MCF 10A (cell line): Measurements from ENCODE around the gene STXBP6. TPM values are rescaled to one million over a fixed set of nuclear protein-coding genes. Genes with fewer than 3 reads are reported as not detected.

ENCODE experiments used
- BruUV-seq: library from RNA; stranded (reverse); fragments of 400-500 nt; replicated peaks from 2 replicates; lab custom pipeline; 2021; lab: Mats Ljungman, UMichigan
- CTCF ChIA-PET: fragments of 300-600 bp; sonication (Branson Sonifier 250); formaldehyde crosslinking; extraction: SDS; loops from one replicate; lab custom pipeline; 2021; ENCODE audit warnings: antibody characterized with exemption, inconsistent platforms; lab: Yijun Ruan, JAX
- POLR2A ChIA-PET: fragments of 300-600, 350-650 bp; sonication (Branson Sonifier 250); formaldehyde crosslinking; extraction: SDS; loops from one replicate; lab custom pipeline; 2020; ENCODE audit warnings: antibody characterized with exemption, inconsistent platforms; lab: Yijun Ruan, JAX
- DNase-seq: peaks from one replicate; pipeline ENCODE4 v3.0.0-alpha.2; 2018; ENCODE audit not compliant: unreplicated experiment
- H3K27ac Mint-ChIP-seq: one replicate; pipeline ENCODE4 v1.8.0; 2022; ENCODE audit warnings: mild to moderate bottlenecking, low read depth, mixed read lengths; ENCODE audit not compliant: unreplicated experiment
- H3K27me3 Mint-ChIP-seq: one replicate; pipeline ENCODE4 v1.8.0; 2022; ENCODE audit warnings: mixed read lengths; ENCODE audit not compliant: insufficient read depth, unreplicated experiment
- H3K36me3 Mint-ChIP-seq: one replicate; pipeline ENCODE4 v1.8.0; 2022; ENCODE audit warnings: mild to moderate bottlenecking, moderate library complexity, mixed read lengths; ENCODE audit not compliant: insufficient read depth, unreplicated experiment
- H3K4me1 Mint-ChIP-seq: one replicate; pipeline ENCODE4 v1.8.0; 2022; ENCODE audit warnings: mixed read lengths; ENCODE audit not compliant: insufficient read depth, unreplicated experiment
- H3K4me3 Mint-ChIP-seq: one replicate; pipeline ENCODE4 v1.8.0; 2022; ENCODE audit warnings: mild to moderate bottlenecking, moderate library complexity, mixed read lengths; ENCODE audit not compliant: unreplicated experiment
- H3K9me3 Mint-ChIP-seq: one replicate; pipeline ENCODE4 v1.8.0; 2022; ENCODE audit warnings: mixed read lengths; ENCODE audit not compliant: unreplicated experiment
- intact Hi-C: fragments of 100-400 bp; cut with micrococcal nuclease; formaldehyde crosslinking; loops from 2 replicates; pipeline ENCODE4 v1.14.1; 2022
- total RNA-seq: library from RNA; stranded (reverse); gene quantifications from 2 replicates; pipeline ENCODE4 v1.2.3, GENCODE V29; 2022
- TF ChIP-seq, protein P1 (sequence below): fragments of 200-600 bp; IDR thresholded peaks from one replicate; pipeline ENCODE4 v1.8.0; 2022; ENCODE audit warnings: antibody characterized with exemption, mild to moderate bottlenecking; ENCODE audit not compliant: unreplicated experiment

STXBP6 gene
- total RNA-seq, 1 experiment from 2014 or later = not detected

DNA sequence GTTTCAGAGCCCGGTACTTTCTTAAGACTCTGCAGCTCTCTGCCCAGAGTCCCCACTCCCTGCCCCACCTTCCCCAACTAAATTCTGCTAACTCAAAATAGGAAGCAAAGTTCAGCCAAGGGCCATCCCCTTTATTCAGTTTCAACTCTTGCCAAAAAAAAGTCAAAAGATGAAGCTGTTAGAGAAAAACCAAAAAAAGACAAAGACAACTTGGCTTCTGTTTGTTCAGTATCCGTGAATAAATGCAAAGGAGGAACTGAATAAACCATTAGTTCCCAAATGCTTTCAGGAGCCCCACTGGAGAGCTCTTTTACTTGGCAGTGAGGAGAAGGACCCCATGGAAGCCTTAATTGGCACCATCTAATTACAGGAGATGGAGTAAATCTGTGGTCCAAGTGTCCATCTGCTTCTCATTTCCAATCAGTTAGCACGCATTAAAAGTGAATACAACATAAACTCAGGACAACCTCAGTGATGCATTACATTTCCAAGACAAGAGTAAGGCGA lies 260.5 kb downstream of the STXBP6 start:
- POLR2A ChIA-PET = no interaction called here
- BruUV-seq = no TSS peak
- no peaks in the 10 kb centered on the region for H3K27me3 Mint-ChIP-seq
- intact Hi-C loops = no loop called here
- H3K36me3 Mint-ChIP-seq = no peaks in the 10 kb centered on the region
- peaks cover 8% of the 10 kb centered on the region for H3K9me3 Mint-ChIP-seq
- CTCF ChIA-PET = interaction anchor here (0.6 to 1.7 kb wide), 3 partner anchors 79 to 590 kb away, joined by 4 to 8 read pairs (median 5); no protein-coding TSS in a partner anchor
- no peak for DNase-seq
- no peak overlapping the region for H3K27ac Mint-ChIP-seq
- no peak overlapping the region for H3K4me3 Mint-ChIP-seq
- TF ChIP-seq, protein P1, sequence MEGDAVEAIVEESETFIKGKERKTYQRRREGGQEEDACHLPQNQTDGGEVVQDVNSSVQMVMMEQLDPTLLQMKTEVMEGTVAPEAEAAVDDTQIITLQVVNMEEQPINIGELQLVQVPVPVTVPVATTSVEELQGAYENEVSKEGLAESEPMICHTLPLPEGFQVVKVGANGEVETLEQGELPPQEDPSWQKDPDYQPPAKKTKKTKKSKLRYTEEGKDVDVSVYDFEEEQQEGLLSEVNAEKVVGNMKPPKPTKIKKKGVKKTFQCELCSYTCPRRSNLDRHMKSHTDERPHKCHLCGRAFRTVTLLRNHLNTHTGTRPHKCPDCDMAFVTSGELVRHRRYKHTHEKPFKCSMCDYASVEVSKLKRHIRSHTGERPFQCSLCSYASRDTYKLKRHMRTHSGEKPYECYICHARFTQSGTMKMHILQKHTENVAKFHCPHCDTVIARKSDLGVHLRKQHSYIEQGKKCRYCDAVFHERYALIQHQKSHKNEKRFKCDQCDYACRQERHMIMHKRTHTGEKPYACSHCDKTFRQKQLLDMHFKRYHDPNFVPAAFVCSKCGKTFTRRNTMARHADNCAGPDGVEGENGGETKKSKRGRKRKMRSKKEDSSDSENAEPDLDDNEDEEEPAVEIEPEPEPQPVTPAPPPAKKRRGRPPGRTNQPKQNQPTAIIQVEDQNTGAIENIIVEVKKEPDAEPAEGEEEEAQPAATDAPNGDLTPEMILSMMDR = no peak
- H3K4me1 Mint-ChIP-seq = no peaks in the 10 kb centered on the region

DNA sequence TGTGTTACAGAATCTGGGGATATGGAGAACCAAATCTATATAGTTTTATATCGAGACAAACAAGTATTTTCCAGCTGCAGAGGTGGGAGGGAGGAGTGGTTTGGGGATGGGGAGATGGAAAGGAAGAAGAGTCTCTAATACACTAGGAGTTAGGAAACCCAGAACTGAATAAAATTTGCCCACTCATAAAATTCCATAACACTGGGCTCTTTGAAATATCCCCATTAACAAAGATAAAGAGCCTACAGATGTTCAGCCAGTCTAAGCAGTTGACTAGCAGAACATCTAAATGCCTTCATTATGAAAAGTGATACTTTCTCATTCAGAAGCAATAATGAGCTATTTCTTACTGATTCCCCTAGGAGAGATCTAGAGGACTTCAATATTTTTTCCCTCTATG lies 264.2 kb downstream of the STXBP6 start:
- Mint-ChIP-seq H3K36me3 (no peaks in the 10 kb centered on the region), H3K27ac (no peak overlapping the region), H3K9me3 (peaks cover 8% of the 10 kb centered on the region), H3K4me1 (no peaks in the 10 kb centered on the region), H3K27me3 (no peaks in the 10 kb centered on the region), H3K4me3 (no peak overlapping the region)
- ChIA-PET POLR2A (no interaction called here), CTCF (interaction anchor here (1.0 kb wide), 1 partner anchor 75 kb away, joined by 3 read pairs; no protein-coding TSS in a partner anchor)
- TF ChIP-seq, protein P1 = no peak
- BruUV-seq = no TSS peak
- no peak for DNase-seq
- intact Hi-C loops = no loop called here

DNA sequence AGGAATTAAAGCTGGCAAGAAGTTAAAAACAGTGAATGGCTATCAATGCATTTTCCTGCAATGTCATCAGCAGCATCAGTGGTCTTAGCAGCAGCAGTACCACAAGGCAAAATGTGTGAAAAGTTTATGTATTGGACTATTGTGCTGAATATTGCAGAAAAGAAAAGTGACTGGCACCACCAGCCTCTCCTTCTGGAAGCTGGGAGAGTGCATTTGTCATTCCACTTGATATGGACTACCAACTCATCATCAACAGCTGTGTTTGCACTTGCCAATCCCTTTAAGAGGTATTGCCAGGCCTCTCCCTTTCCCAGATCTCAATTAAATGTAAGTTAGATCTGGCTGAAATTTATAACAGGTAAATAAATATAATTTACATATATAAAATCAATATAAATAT lies 265.0 kb downstream of the STXBP6 start:
- DNase-seq = no peak
- no peaks in the 10 kb centered on the region for H3K27me3 Mint-ChIP-seq
- intact Hi-C loops = no loop called here
- TF ChIP-seq, protein P1 = no peak
- H3K27ac Mint-ChIP-seq = no peak overlapping the region
- no peaks in the 10 kb centered on the region for H3K4me1 Mint-ChIP-seq
- ChIA-PET CTCF (no interaction called here), POLR2A (no interaction called here)
- no peaks in the 10 kb centered on the region for H3K36me3 Mint-ChIP-seq
- BruUV-seq = no TSS peak
- no peak overlapping the region for H3K4me3 Mint-ChIP-seq
- H3K9me3 Mint-ChIP-seq = peaks cover 8% of the 10 kb centered on the region

DNA sequence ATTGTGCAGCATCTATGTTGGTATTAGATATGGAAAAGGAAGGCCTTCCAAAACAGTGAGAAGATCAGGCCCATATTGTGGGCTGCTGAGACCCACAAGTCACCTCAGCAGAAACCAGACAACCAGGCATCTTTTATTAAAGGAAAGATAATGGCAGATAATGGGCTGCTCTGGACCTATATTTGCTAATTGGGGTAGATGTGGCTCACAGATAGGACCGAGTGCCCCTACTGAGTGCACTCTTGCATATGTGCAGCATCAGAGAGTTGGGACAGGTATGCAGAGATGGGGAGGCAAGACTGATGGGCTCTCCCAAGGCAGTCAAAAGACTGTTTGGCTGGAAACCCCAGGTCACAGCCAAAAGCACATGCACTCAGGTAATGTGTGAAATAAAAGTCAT lies 266.2 kb downstream of the STXBP6 start:
- no TSS peak for BruUV-seq
- POLR2A ChIA-PET = no interaction called here
- CTCF ChIA-PET = interaction anchor here (0.5 kb wide), 2 partner anchors 250 to 922 kb away, joined by 3 read pairs; no protein-coding TSS in a partner anchor
- Mint-ChIP-seq H3K36me3 (no peaks in the 10 kb centered on the region), H3K4me1 (no peaks in the 10 kb centered on the region), H3K27me3 (no peaks in the 10 kb centered on the region), H3K4me3 (no peak overlapping the region), H3K9me3 (peaks cover 8% of the 10 kb centered on the region), H3K27ac (no peak overlapping the region)
- intact Hi-C loops = no loop called here
- TF ChIP-seq, protein P1 = no peak
- no peak for DNase-seq
